ENCODE results near the gene C1QTNF9B.
A peak's percentile ranks its signal among the peaks of the same experiment; 100 is the strongest.

C1QTNF9B gene

DNA sequence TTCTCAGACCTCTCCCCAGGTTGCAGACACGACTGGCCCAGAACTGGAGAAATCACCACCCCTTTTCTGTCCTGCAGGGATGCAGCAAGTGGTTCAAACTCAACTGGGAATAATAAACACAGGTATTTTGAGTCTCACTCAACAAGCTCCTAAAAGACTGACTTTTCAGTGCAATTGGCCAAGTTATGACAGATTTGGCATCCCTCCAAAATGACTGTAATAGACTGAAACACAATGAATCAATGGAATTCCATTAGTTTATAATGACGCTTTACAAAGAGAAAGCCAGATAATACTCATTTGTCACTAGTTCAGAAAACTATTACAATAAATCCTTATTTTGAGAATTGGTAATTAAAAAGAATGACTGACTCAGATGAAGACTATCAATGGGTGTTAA, 46.2 kb downstream of the C1QTNF9B start:
- DNase-seq (ENCODE audit: insufficient read length) = no peak
- TF ChIP-seq POLR2A (IDR thresholded peaks at IDR 0.05; ENCODE audit: low read depth, low read length) = no peak
- TF ChIP-seq POLR2AphosphoS5 (IDR thresholded peaks at IDR 0.05; ENCODE audit: low read depth, low read length) = no peak
- no peak for TF ChIP-seq TAF1 (IDR thresholded peaks at IDR 0.05; ENCODE audit: borderline replicate concordance, low read depth, low read length)
- no peak for FAIRE-seq

- FAIRE-seq (peak; percentile 74), DNase-seq (ENCODE audit: insufficient read length) (no peak)
- no peak for TF ChIP-seq POLR2A (IDR thresholded peaks at IDR 0.05; ENCODE audit: low read depth, low read length)
- no peak for TF ChIP-seq TAF1 (IDR thresholded peaks at IDR 0.05; ENCODE audit: borderline replicate concordance, low read depth, low read length)
- no peak for TF ChIP-seq POLR2AphosphoS5 (IDR thresholded peaks at IDR 0.05; ENCODE audit: low read depth, low read length)
Observed at GRCh38 chr13:23850134-23850533, 47.2 kb downstream of the C1QTNF9B start.

DNA sequence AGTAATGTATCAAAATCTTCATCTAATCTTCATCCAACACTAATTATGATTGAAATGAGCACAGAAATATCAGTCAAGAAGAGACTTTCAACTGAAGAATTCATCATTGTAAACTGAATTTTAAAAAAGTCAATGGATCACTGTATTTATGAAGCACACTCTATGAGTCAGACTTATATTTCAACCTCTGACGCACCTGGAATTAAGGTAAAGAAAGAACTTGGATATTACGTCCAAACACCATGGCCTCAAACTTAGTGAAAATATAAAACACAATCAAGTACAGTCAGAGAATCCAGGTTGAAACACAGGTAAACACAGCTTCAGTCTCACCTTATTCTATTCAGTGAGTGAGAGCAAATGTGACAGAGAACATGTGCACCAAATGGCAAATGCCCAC, 47.6 kb downstream of the C1QTNF9B start:
- no peak for DNase-seq (ENCODE audit: insufficient read length)
- FAIRE-seq = peak; percentile 68

GRCh38 chr13:23848646-23849141, 48.6 kb downstream of the C1QTNF9B start:
- peak; percentile 89 for FAIRE-seq
- DNase-seq (ENCODE audit: insufficient read length) = no peak
- TF ChIP-seq TAF1 (IDR thresholded peaks at IDR 0.05; ENCODE audit: borderline replicate concordance, low read depth, low read length) (no peak), POLR2AphosphoS5 (IDR thresholded peaks at IDR 0.05; ENCODE audit: low read depth, low read length) (no peak), POLR2A (IDR thresholded peaks at IDR 0.05; ENCODE audit: low read depth, low read length) (no peak)

More for the DNA sequence above, 47.6 kb downstream of the C1QTNF9B start:
- TF ChIP-seq POLR2A (IDR thresholded peaks at IDR 0.05; ENCODE audit: low read depth, low read length) (no peak), TAF1 (IDR thresholded peaks at IDR 0.05; ENCODE audit: borderline replicate concordance, low read depth, low read length) (no peak), POLR2AphosphoS5 (IDR thresholded peaks at IDR 0.05; ENCODE audit: low read depth, low read length) (no peak)

DNA sequence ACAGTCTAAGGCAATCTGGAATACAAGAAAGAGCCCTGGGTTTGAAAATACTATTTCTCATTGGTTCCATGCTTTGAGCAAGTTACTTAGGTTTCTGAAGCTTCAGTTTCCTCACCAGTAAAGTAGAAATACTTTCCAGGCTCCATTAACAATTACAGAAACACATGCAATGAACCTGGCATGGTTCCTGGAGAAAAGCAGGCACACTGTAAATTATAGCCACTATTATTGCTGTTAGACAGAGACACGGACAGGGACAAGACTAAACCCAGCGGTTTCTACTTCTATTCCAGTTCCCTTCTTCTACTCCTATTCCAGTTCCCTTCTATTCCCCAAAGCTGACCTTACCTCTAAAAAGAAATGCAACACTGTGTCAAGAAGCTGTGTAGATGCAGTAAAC, 49.3 kb downstream of the C1QTNF9B start:
- FAIRE-seq = peak; percentile 27
- no peak for DNase-seq (ENCODE audit: insufficient read length)
- TF ChIP-seq POLR2A (IDR thresholded peaks at IDR 0.05; ENCODE audit: low read depth, low read length) (no peak), POLR2AphosphoS5 (IDR thresholded peaks at IDR 0.05; ENCODE audit: low read depth, low read length) (no peak), TAF1 (IDR thresholded peaks at IDR 0.05; ENCODE audit: borderline replicate concordance, low read depth, low read length) (no peak)

GRCh38 chr13:23847497-23847896, 49.8 kb downstream of the C1QTNF9B start:
- DNase-seq (ENCODE audit: insufficient read length) (no peak), FAIRE-seq (peak; percentile 38)
- no peak for TF ChIP-seq TAF1 (IDR thresholded peaks at IDR 0.05; ENCODE audit: borderline replicate concordance, low read depth, low read length)
- TF ChIP-seq POLR2AphosphoS5 (IDR thresholded peaks at IDR 0.05; ENCODE audit: low read depth, low read length) = no peak
- TF ChIP-seq POLR2A (IDR thresholded peaks at IDR 0.05; ENCODE audit: low read depth, low read length) = no peak

GRCh38 chr13:23845105-23845725, 52.1 kb downstream of the C1QTNF9B start:
- FAIRE-seq = peak; percentile 88
- no peak for TF ChIP-seq POLR2A (IDR thresholded peaks at IDR 0.05; ENCODE audit: low read depth, low read length)
- TF ChIP-seq TAF1 (IDR thresholded peaks at IDR 0.05; ENCODE audit: borderline replicate concordance, low read depth, low read length) = no peak
- no peak for TF ChIP-seq POLR2AphosphoS5 (IDR thresholded peaks at IDR 0.05; ENCODE audit: low read depth, low read length)
- DNase-seq (ENCODE audit: insufficient read length) = no peak

DNA sequence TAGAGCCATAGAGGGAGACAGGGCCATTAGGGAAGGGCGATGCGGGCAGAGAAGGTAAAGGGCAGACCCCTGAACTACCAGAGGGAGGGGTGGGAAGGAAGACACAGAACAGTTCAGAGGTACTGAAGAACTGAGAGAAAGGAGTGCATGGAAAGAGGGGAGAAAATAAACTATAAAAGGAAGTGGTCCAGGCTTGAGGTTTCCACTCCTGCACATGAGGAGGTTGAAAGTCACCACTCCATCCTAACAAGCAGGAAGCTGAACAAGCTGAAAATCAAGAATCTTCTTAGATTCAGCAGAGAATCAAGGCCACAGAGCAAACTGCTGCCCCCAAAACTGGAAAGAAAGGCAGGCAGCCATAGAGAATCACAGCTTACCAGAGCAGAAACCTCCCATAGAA, 53.2 kb downstream of the C1QTNF9B start:
- no peak for TF ChIP-seq POLR2AphosphoS5 (IDR thresholded peaks at IDR 0.05; ENCODE audit: low read depth, low read length)
- no peak for TF ChIP-seq POLR2A (IDR thresholded peaks at IDR 0.05; ENCODE audit: low read depth, low read length)
- TF ChIP-seq TAF1 (IDR thresholded peaks at IDR 0.05; ENCODE audit: borderline replicate concordance, low read depth, low read length) = no peak
- no peak for DNase-seq (ENCODE audit: insufficient read length)
- no peak for FAIRE-seq

GRCh38 chr13:23843436-23843835, 53.9 kb downstream of the C1QTNF9B start:
- FAIRE-seq (no peak), DNase-seq (ENCODE audit: insufficient read length) (no peak)
- TF ChIP-seq TAF1 (IDR thresholded peaks at IDR 0.05; ENCODE audit: borderline replicate concordance, low read depth, low read length) = no peak
- TF ChIP-seq POLR2AphosphoS5 (IDR thresholded peaks at IDR 0.05; ENCODE audit: low read depth, low read length) = no peak
- no peak for TF ChIP-seq POLR2A (IDR thresholded peaks at IDR 0.05; ENCODE audit: low read depth, low read length)

DNA sequence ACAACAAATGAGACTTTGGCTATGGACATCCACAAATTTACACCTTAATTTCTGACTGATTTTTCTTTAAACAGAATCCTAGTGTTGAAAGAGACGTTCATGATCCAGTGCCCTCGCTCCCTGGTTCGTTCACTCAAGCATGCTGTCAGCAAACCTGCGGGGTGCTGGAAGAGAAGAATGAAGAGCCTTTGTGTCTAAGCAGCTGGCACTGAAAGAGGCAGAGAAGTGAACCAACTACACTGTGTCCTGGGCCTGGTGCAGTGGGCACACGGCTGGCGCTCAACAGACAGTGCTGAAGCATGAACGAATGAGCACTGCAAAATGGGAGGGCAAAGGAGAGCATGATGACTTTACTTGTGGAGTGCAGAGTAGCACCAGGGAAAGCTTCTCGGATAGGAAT, 54.9 kb downstream of the C1QTNF9B start:
- TF ChIP-seq POLR2A (IDR thresholded peaks at IDR 0.05; ENCODE audit: low read depth, low read length) = no peak
- TF ChIP-seq POLR2AphosphoS5 (IDR thresholded peaks at IDR 0.05; ENCODE audit: low read depth, low read length) = no peak
- TF ChIP-seq TAF1 (IDR thresholded peaks at IDR 0.05; ENCODE audit: borderline replicate concordance, low read depth, low read length) = no peak
- FAIRE-seq = no peak
- DNase-seq (ENCODE audit: insufficient read length) = no peak

Data from GM12892 (cell line).